Measurements from ENCODE around the gene FGF18.
"Not testable (repeated sequence)": the region's sequence is repeated elsewhere in the genome, so short reads cannot be mapped to it uniquely, and the experiment has no call there.

FGF18 gene

GRCh38 chr5:171401167-171401947 is 18.1 kb upstream of the FGF18 start:
- no peak for DNase-seq

GRCh38 chr5:171402751-171403150 is 16.7 kb upstream of the FGF18 start:
- not testable (repeated sequence) for DNase-seq

DNA sequence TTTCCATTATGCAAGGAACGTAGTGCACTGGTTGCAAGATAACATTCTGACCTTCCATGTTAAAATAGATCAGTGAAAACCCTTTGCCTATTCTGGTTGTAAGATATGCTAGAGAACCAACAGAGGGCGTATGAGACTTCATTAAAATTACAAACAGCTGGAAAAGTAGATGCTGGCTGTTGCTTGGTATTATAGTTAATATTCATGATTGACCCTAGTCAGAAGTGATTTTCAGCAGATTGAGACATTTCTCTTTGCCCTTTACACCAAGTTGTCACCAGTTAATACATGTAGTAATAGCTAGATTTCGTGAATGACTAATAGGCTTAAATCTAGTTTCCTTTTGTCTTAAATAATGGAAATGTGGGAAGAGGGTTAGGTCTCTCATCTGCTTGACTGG is 13.8 kb upstream of the FGF18 start:
- DNase-seq: no peak

- no peak for DNase-seq
Observed at GRCh38 chr5:171407234-171407633, 12.2 kb upstream of the FGF18 start.

- no peak for DNase-seq
Observed at GRCh38 chr5:171409164-171410136, 10.0 kb upstream of the FGF18 start.

DNA sequence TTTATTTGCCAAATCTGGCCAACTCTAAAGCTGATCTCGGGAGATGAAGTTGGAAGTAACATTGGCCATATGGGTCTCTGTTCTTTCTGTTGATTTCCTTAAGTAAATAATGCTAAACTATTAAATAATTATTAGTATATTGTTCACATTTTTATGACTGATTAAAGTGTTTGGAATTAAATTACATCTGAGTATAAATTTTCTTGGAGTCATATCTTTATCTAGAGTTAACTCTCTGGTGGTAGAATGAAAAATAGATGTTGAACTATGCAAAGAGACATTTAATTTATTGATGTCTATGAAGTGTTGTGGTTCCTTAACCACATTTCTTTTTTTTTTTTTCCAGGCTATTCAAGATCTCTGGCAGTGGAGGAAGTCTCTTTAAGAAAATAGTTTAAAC is 9.3 kb upstream of the FGF18 start:
- DNase-seq: no peak

- no peak for DNase-seq
Observed at GRCh38 chr5:171412186-171412585, 7.3 kb upstream of the FGF18 start.

DNA sequence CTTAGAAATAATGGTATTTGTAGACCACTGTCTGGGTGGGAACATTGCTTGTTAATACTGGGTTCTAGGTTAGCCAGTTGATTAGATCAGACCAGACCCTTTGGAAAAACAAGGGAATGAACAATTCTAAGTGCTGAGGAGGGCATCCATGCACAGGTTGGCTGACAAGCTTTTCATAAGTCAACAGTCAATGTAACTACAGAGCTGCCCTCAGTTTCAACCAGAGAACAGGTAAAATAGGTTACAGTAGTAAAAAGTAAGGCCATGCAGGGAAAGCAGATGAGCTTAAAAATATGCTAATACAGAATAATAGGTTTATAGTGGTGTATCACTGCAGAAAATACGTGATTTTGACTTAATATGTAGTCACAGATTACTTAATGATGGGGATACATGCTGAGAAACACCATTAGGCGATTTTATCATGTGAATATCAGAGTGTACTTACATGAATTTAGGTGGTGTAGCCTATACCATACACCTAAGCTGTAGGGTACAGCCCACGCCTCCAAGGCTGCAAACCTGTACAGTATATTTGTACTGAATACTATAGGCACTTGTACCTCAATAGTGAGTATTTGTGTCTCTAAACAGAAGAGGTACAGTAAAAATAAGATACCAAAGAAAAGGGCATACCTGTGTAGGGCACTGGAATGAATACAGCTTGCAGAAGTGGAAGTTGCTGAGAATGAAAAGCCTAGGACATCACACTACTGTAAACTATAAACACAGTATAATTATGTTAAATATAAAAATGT is 6.1 kb upstream of the FGF18 start:
- DNase-seq: no peak

DNA sequence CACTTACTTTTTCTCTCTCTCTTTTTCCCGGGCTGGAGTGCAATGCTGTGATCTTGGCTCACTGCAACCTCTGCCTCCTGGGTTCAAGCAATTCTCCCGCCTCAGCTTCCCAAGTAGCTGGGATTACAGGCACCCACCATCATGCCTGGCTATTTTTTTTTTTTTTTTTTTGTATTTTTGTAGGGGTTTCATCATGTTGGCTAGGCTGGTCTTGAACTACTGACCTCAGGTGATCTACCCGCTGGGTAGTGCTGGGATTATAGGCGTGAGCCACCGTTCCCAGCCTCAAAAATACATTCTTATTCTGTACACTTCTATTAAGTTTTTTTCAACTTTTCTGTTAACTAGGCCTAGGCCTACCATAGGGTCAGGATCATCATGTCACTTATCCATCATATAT is 5.5 kb upstream of the FGF18 start:
- not testable (repeated sequence) for DNase-seq

- DNase-seq: no peak
Observed at GRCh38 chr5:171415115-171415730, 4.2 kb upstream of the FGF18 start.

DNA sequence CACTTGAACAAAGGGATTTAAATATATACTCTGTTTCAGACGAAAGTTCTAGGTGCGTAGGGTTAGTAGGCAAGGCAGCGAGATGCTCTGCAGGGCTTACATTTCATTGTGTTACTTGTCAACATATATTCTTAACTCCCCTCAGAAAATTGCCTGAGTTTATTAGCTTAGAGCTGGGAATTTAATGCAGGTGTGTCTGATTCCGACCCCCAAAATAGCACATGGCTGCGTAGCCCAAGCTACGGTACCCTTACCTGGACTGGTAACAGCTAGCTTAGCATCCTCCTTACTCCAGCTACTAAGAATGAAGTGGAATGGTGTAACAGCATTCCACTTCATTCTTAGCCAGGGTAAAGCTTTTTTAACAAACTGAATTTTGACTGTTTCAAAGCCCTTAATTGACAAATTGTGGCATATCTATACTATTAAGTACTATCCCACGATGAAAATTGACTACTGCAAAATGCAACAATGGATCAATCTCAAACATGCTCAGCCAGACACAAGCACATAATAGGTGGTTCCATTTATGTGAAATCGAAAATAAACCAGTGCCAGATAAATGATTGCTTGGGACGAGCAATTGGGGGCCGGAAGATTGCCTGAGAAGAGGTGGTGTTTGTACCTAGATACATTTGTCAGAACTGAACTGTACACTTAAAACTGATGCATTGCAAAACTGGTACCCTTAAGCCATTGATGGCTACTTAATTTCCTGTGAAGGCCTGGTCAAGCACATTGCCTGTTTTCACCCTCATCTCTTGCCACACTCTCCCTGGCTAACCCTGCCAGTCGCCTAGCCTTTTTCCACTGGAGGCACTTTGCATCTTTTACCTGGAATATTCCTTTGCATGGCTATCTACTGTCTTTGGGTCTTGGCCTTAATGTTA is 3.0 kb upstream of the FGF18 start:
- no peak for DNase-seq

GRCh38 chr5:171418316-171418981 is 998 bp upstream of the FGF18 start:
- DNase-seq: no peak

- DNase-seq: no peak
Observed at GRCh38 chr5:171419688-171420430, 412 bp downstream of the FGF18 start.

DNA sequence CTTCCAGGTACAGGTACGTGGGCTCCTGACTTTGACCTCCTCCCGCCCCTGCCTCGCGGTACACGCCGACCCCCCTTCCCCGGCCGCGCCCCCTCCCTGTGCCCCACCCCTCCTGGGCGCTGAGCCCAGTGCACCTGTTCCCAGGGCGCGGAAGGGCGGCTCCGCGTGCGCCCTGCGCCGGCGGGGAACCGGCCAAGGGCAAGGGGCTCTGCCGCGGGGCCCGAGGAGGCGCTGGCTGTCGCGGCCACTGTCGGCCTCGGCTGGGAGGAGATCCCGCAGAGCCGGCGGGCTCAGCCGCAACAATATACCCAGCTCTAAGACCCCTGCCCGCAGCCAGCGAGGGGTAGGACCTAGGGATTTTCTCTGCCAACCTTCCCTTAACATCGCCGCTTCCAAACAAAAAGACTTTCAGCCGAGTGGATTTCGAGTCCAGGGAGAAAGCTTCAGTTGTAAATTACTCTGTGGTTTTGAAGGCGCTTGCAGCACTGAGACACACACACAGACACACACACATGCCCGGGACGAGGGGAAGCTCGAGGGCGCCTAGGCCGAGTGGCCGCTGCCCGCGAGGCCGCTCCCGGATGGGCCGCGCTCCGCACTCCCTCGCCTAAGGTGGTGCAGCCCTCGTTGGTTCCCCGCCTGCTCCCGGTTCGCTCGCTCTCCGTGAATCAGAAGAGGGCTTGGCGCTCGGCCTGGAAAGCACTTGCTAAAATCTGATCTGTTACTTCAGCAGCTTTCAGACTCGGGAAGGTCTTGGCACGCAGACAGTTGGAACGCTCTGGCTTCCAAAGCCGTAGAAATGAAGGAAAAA is 1.2 kb downstream of the FGF18 start:
- DNase-seq: peak; percentile 83

DNA sequence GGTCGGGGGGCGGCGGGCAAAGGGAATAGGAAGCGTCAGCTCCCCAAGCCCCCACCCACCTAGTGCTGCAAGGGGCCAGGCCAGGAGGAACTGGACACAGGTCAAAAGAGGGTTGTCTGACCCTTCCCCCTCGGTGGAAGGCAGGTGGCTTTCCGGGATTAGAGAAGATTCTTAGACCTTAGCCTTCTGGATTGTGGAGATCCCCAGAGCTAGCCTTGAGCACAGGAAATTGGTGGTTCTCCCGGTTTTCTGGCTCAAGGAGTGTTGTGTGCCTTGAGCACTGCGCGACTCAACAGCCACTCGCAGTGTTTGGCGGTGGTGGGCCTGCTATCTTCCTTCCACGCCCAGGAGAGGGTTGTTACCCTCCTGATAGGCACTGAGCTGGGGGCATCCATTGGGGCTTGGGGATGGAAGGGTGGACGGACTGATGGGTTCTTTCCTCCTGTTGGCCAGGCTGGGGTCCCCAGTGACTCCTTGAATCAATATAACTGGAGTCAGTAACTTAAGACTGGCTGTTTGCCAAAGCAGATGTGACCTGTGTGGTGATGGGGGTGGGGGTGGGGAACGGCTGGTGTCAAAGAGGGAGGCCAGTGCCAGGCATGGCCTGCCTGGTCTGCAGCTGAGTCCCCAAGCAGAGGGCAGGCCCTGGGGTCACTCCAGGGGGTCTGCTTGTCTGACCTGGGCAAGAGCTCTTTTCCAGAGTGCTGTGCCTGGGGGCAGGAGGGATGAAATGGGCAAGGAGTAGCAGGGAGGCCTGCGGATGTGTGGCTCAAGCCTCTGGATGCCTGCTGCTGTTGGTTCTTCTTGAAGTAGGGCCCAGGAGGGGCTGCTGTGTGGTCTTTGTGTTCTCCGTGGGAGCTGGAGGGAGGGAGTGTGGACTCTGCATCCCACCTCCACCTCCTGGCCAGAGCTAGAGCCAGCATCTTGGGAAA is 2.1 kb downstream of the FGF18 start:
- DNase-seq: no peak

DNA sequence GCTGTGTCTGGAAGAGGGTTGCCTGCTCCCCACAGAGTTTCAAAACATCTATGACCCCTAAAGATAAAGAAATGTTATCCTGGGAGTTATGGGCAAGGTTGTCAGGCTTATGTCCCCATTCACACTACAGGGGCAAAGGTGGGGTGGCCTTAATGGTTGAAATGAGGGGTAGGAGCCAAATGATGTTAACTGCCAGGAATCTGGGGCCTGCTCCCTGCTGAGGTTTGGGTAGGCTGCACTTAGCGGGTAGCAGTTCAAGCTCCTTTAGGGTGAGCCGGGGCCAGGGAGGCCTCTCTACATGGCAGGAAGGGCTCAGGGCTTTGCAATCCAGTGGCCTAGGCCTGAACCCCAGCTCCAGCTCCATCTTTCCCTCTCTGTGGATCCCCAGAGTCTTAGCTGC is 3.0 kb downstream of the FGF18 start:
- DNase-seq: no peak

DNA sequence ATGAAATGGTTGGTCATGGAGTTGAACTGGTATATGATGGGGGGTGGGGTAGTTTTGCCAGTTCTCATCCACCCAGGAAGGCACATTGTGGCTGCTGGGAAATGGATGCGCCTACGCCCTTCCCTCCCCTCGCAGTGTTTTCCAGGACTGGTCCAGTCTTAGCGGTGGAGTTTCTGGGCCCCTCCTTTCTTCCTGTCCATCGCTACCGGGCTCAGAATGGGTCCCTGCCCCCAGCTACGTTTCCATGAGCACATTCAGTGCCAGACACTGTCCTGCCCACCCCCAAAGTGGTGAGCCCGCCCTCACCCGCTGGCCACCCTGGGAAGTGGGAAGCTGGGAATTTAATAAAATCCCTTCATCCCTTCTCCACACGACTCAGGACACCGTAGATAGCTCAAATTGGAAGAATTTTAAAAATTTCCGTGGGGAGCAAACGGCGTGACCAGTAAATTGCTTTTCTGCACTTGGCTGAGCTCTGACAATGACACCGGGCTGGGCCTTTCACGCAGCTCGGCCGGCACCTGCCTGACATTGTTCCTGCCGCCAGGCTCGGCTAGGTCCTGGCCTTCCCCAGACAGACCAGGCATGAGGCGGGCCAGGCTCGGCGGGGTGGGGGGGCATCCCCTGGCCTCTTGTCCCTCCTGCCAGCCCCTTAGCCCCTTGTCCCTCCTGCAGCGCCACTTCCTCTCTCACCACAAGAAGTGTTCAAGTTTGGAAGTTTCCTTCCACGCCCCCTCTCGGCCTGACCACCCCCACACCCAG is 3.6 kb downstream of the FGF18 start:
- DNase-seq: no peak

DNA sequence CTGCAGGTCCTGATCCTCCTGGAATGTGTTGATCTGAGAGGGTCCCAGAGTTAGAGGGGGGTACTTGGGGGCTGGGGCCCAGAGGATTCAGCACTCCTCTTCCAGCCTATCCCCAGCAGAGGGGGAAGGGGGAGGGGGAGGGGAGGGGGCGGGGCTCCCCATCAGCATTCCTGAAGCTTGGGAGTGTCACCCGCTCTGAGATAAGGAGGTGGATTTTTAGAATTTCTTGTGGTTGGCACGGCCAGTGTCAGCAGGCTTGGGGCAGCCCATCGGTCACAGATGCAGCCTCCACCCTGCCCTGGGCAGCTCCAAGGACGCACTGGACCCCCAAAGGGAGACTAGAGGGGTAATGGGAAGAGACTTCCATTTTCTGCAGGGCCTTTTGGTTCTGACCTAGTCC is 5.3 kb downstream of the FGF18 start:
- no peak for DNase-seq

Data from NCI-H2029 treated with DMSO at 0.1 percent for 48 hours (cell line).